ENCODE results near the gene ZNF19. TPM values are rescaled to one million over a fixed set of nuclear protein-coding genes. Genes with fewer than 3 reads are reported as not detected.

Gene ZNF19
- total RNA-seq, 1 donor from 2014 or later: 17.1 TPM

DNA sequence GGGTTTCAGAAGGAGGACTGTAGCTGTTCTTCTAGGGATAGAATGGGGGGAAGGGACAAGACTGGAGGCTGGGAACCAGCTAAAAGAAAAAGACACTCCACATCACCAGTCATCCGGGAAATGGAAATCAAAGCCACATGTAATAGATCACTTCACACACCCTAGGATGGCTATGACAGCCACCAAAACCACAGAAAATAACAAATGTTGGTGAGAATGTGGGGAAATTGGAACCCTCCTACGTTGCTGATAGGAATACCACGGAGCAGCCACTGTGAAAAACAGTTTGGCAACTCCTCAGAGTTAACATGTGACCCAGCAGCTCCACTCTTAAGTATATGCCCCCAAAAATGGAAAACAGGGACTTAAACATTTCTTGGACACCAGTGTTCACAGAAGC lies 49.6 kb downstream of the ZNF19 start:
- no peak overlapping the region for H3K4me3 Mint-ChIP-seq (ENCODE audit: low read depth)
- peaks cover 31% of the 10 kb centered on the region for H3K27me3 Mint-ChIP-seq
- H3K9me3 Mint-ChIP-seq (ENCODE audit: low read depth): peaks cover 7% of the 10 kb centered on the region
- TF ChIP-seq, protein P1, sequence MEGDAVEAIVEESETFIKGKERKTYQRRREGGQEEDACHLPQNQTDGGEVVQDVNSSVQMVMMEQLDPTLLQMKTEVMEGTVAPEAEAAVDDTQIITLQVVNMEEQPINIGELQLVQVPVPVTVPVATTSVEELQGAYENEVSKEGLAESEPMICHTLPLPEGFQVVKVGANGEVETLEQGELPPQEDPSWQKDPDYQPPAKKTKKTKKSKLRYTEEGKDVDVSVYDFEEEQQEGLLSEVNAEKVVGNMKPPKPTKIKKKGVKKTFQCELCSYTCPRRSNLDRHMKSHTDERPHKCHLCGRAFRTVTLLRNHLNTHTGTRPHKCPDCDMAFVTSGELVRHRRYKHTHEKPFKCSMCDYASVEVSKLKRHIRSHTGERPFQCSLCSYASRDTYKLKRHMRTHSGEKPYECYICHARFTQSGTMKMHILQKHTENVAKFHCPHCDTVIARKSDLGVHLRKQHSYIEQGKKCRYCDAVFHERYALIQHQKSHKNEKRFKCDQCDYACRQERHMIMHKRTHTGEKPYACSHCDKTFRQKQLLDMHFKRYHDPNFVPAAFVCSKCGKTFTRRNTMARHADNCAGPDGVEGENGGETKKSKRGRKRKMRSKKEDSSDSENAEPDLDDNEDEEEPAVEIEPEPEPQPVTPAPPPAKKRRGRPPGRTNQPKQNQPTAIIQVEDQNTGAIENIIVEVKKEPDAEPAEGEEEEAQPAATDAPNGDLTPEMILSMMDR (IDR thresholded peaks at IDR 0.05; ENCODE audit: unreplicated experiment): no peak
- no peak overlapping the region for H3K27ac Mint-ChIP-seq
- no peaks in the 10 kb centered on the region for H3K36me3 Mint-ChIP-seq (ENCODE audit: insufficient read depth)
- no peaks in the 10 kb centered on the region for H3K4me1 Mint-ChIP-seq (ENCODE audit: low read depth)
- DNase-seq (ENCODE audit: low spot score, unreplicated experiment): no peak

DNA sequence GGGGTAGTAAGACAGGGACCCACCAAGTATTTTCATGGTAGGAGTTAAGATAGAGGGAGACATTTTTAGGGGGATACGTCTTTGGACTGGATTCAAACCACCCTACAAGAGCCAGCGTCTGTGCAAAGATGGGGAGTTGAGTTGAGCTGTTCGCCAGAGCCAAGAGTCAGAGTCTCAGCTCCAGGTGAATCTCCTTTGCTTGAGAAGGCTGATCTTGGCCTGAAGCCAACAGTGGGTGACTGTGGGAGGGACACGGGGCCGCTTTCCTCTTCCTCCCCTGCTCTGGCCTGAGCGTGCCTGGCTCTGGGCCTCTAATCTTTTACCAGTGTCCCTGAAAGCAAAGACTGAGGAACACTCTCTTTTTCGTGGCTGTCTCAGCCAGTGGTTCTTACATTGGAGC lies 52.7 kb downstream of the ZNF19 start:
- H3K27ac Mint-ChIP-seq: peak overlapping the region; percentile 29
- TF ChIP-seq, protein P1 (IDR thresholded peaks at IDR 0.05; ENCODE audit: unreplicated experiment): no peak
- H3K9me3 Mint-ChIP-seq (ENCODE audit: low read depth): no peaks in the 10 kb centered on the region
- DNase-seq (ENCODE audit: low spot score, unreplicated experiment): no peak
- no peak overlapping the region for H3K4me3 Mint-ChIP-seq (ENCODE audit: low read depth)
- H3K36me3 Mint-ChIP-seq (ENCODE audit: insufficient read depth): no peaks in the 10 kb centered on the region
- H3K4me1 Mint-ChIP-seq (ENCODE audit: low read depth): no peaks in the 10 kb centered on the region
- H3K27me3 Mint-ChIP-seq: peaks cover 40% of the 10 kb centered on the region

DNA sequence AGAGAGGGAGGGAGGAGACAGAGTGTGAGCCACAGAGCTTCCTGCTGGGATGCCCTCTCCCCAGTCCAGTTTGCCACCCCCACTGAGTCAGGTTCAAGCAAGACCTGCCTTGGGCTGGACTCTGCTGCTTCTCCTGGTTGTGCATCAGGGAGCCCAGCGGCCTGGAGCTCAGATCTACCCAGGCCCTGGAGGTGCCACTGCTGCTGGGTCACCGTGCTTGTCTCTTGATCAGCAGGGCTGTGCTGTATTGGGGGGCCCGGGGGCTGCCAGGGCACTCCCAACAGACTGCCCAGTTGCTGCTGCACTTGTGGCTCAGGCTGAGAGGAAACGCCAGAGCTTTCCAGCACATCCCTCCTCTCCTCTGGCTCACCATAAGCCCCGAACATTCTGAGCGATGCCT lies 56.2 kb downstream of the ZNF19 start:
- Mint-ChIP-seq H3K27ac (no peak overlapping the region), H3K27me3 (peaks cover 38% of the 10 kb centered on the region), H3K4me3 (ENCODE audit: low read depth) (no peak overlapping the region), H3K4me1 (ENCODE audit: low read depth) (no peaks in the 10 kb centered on the region), H3K9me3 (ENCODE audit: low read depth) (no peaks in the 10 kb centered on the region), H3K36me3 (ENCODE audit: insufficient read depth) (no peaks in the 10 kb centered on the region)
- no peak for DNase-seq (ENCODE audit: low spot score, unreplicated experiment)
- TF ChIP-seq, protein P1 (IDR thresholded peaks at IDR 0.05; ENCODE audit: unreplicated experiment): no peak

DNA sequence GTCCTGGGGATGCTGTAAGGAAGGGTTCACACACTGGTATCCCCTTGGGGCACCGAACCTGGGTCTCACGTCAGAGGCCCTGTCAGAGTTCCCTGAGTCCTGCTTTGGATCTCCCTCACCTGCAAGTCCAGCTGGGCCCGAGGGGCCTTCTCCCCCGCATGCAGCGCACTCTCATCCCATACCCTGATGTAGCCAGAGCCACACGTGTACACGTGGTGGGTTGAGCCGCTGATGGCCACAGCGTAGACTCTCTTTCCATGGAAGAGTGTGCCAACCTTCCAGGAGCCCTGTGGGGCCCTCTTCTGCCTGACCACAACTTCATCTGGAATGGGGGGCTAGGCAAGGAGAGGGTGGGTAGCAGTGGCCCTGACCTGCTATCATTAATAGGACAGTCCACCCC lies 57.1 kb downstream of the ZNF19 start:
- Mint-ChIP-seq H3K4me1 (ENCODE audit: low read depth) (no peaks in the 10 kb centered on the region), H3K4me3 (ENCODE audit: low read depth) (no peak overlapping the region), H3K9me3 (ENCODE audit: low read depth) (no peaks in the 10 kb centered on the region), H3K36me3 (ENCODE audit: insufficient read depth) (no peaks in the 10 kb centered on the region), H3K27me3 (peaks cover 30% of the 10 kb centered on the region), H3K27ac (no peak overlapping the region)
- no peak for DNase-seq (ENCODE audit: low spot score, unreplicated experiment)
- TF ChIP-seq, protein P1 (IDR thresholded peaks at IDR 0.05; ENCODE audit: unreplicated experiment): no peak

DNA sequence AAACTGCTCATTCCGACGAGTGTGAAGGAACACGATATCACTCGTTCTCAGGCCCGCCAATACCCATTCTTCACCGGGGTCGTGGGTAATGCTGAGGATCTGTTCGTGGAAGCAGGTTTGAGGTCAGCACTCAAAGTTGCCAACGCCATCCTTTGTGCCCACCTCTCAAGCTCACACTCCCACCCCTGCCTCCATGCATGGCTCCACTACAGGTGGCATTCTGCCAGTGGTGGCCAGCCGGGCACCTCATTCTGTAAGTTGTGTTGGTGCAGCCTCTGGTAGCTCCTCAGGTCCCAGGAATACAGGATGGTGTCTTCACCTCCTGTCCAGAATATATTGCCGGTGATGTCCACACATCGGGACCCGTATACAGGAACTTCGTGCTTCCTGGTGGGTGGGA lies 57.9 kb downstream of the ZNF19 start:
- no peaks in the 10 kb centered on the region for H3K9me3 Mint-ChIP-seq (ENCODE audit: low read depth)
- no peak overlapping the region for H3K4me3 Mint-ChIP-seq (ENCODE audit: low read depth)
- H3K27me3 Mint-ChIP-seq: peaks cover 33% of the 10 kb centered on the region
- TF ChIP-seq, protein P1 (IDR thresholded peaks at IDR 0.05; ENCODE audit: unreplicated experiment): no peak
- peaks cover 4% of the 10 kb centered on the region for H3K4me1 Mint-ChIP-seq (ENCODE audit: low read depth)
- DNase-seq (ENCODE audit: low spot score, unreplicated experiment): no peak
- H3K27ac Mint-ChIP-seq: no peak overlapping the region
- H3K36me3 Mint-ChIP-seq (ENCODE audit: insufficient read depth): no peaks in the 10 kb centered on the region
